Parathyroid adenoma (tissue), 2 donors: ENCODE results near the gene PLP1.

ENCODE experiments used
- H2AFZ ChIP-seq: fragments of 300-600 bp; sonication (generic); one replicate; pipeline ENCODE4 v1.7.0; 2017; ENCODE audit warnings: antibody characterized with exemption, mild to moderate bottlenecking
- H3K27ac ChIP-seq: fragments of 300-600 bp; sonication (generic); one replicate; pipeline ENCODE4 v1.7.0; 2017
- H3K27me3 ChIP-seq: fragments of 300-600 bp; sonication (generic); one replicate; pipeline ENCODE4 v1.7.0; 2017; ENCODE audit warnings: low read length; ENCODE audit not compliant: control insufficient read depth, insufficient read depth
- H3K36me3 ChIP-seq: fragments of 300-600 bp; sonication (generic); one replicate; pipeline ENCODE4 v1.7.0; 2017; ENCODE audit warnings: low read length; ENCODE audit not compliant: control insufficient read depth, insufficient read depth
- H3K4me1 ChIP-seq: fragments of 300-600 bp; sonication (generic); one replicate; pipeline ENCODE4 v1.7.0; 2017; ENCODE audit warnings: control low read depth
- H3K4me2 ChIP-seq: fragments of 300-600 bp; sonication (generic); one replicate; pipeline ENCODE4 v1.7.0; 2017; ENCODE audit warnings: low read length
- H3K4me3 ChIP-seq: fragments of 300-600 bp; sonication (generic); one replicate; pipeline ENCODE4 v1.7.0; 2017; ENCODE audit warnings: low read depth, low read length
- H3K79me2 ChIP-seq: fragments of 300-600 bp; sonication (generic); one replicate; pipeline ENCODE4 v1.7.0; 2017; ENCODE audit warnings: control low read depth
- H3K9ac ChIP-seq: fragments of 300-600 bp; sonication (generic); one replicate; pipeline ENCODE4 v1.7.0; 2017; ENCODE audit warnings: mild to moderate bottlenecking
- H3K9me3 ChIP-seq: fragments of 300-600 bp; sonication (generic); one replicate; pipeline ENCODE4 v1.7.0; 2017; ENCODE audit warnings: low read length; ENCODE audit not compliant: control insufficient read depth
- CTCF ChIP-seq: fragments of 300-600 bp; sonication (generic); IDR thresholded peaks from one replicate; pipeline ENCODE4 v1.7.0; 2017; ENCODE audit warnings: antibody characterized with exemption, mild to moderate bottlenecking
- donor health status: primary hyperparathyroidism.

PLP1 gene

GRCh38 chrX:103825881-103826280, 49.2 kb downstream of the PLP1 start:
- H3K4me3 ChIP-seq, result no peak overlapping the region
- no peak for TF ChIP-seq CTCF
- no peaks in the 10 kb centered on the region for H3K9me3 ChIP-seq
- H3K9ac ChIP-seq, result no peak overlapping the region
- no peaks in the 10 kb centered on the region for H3K27me3 ChIP-seq
- H2AFZ ChIP-seq, result no peak overlapping the region
- H3K27ac ChIP-seq, result no peak overlapping the region
- H3K79me2 ChIP-seq, result no peaks in the 10 kb centered on the region
- H3K4me2 ChIP-seq, result no peak overlapping the region
- no peaks in the 10 kb centered on the region for H3K36me3 ChIP-seq
- H3K4me1 ChIP-seq, result no peaks in the 10 kb centered on the region

GRCh38 chrX:103828529-103828928, 51.9 kb downstream of the PLP1 start:
- H3K27me3 ChIP-seq, result no peaks in the 10 kb centered on the region
- no peaks in the 10 kb centered on the region for H3K36me3 ChIP-seq
- H3K4me2 ChIP-seq, result no peak overlapping the region
- no peak for TF ChIP-seq CTCF
- H2AFZ ChIP-seq, result no peak overlapping the region
- H3K27ac ChIP-seq, result no peak overlapping the region
- no peak overlapping the region for H3K4me3 ChIP-seq
- no peaks in the 10 kb centered on the region for H3K9me3 ChIP-seq
- no peaks in the 10 kb centered on the region for H3K4me1 ChIP-seq
- no peak overlapping the region for H3K9ac ChIP-seq
- no peaks in the 10 kb centered on the region for H3K79me2 ChIP-seq

- H3K27me3 ChIP-seq, result no peaks in the 10 kb centered on the region
- no peak overlapping the region for H3K27ac ChIP-seq
- H3K9me3 ChIP-seq, result no peaks in the 10 kb centered on the region
- H3K4me1 ChIP-seq, result no peaks in the 10 kb centered on the region
- H3K4me2 ChIP-seq, result no peak overlapping the region
- no peak overlapping the region for H3K4me3 ChIP-seq
- H3K36me3 ChIP-seq, result no peaks in the 10 kb centered on the region
- H2AFZ ChIP-seq, result no peak overlapping the region
- no peak for TF ChIP-seq CTCF
- no peaks in the 10 kb centered on the region for H3K79me2 ChIP-seq
- no peak overlapping the region for H3K9ac ChIP-seq
Measured at GRCh38 chrX:103830848-103831247, 54.2 kb downstream of the PLP1 start.

GRCh38 chrX:103831342-103831802, 54.7 kb downstream of the PLP1 start:
- Histone ChIP-seq H2AFZ (peak overlapping the region; percentile 91), H3K9ac (no peak overlapping the region), H3K9me3 (no peaks in the 10 kb centered on the region), H3K4me1 (no peaks in the 10 kb centered on the region), H3K27ac (peak overlapping the region; percentile 79), H3K27me3 (no peaks in the 10 kb centered on the region), H3K4me2 (peak overlapping the region; percentile 62), H3K79me2 (no peaks in the 10 kb centered on the region), H3K36me3 (no peaks in the 10 kb centered on the region), H3K4me3 (peak overlapping the region; percentile 67)
- TF ChIP-seq CTCF, result no peak

- Histone ChIP-seq H3K27ac (peak within 1 kb of the TSS; percentile 79), H3K79me2 (no peaks in the 10 kb centered on the region), H3K9me3 (no peaks in the 10 kb centered on the region), H3K4me1 (no peaks in the 10 kb centered on the region), H3K27me3 (no peaks in the 10 kb centered on the region), H3K9ac (no peak within 1 kb of the TSS), H3K36me3 (no peaks in the 10 kb centered on the region), H3K4me3 (peak within 1 kb of the TSS; percentile 67), H3K4me2 (peak within 1 kb of the TSS; percentile 62), H2AFZ (peak within 1 kb of the TSS; percentile 91)
- TF ChIP-seq CTCF, result no peak
Measured at GRCh38 chrX:103831803-103832544, 55.3 kb downstream of the PLP1 start, which contains the start of gene RAB9B. Gene RAB9B (minus strand): TSS chrX:103832257. CDS start chrX:103825784, 6,473 bp downstream.
